Kidney (tissue), 14 donors: ENCODE data around the gene OR7A17. TPM values are rescaled to one million over a fixed set of nuclear protein-coding genes. Genes with fewer than 3 reads are reported as not detected.

ENCODE experiments used
- DNase-seq, 5 donors: peaks; one replicate each; pipeline ENCODE4 v3.0.0-alpha.2; 2013 to 2020
- FAIRE-seq: peaks from 2 replicates; lab custom pipeline; 2012; peaks lifted over from hg19 to GRCh38; lab: Jason Lieb, UNC
- H3K27ac ChIP-seq, 2 donors: one replicate each; pipeline ENCODE4 v1.7.0; 2013; ENCODE audit warnings: low read depth in 2 of 2, low read length in 2 of 2, inconsistent platforms in 1 of 2
- H3K27me3 ChIP-seq: one replicate; pipeline ENCODE4 v1.7.1; 2013; ENCODE audit warnings: low read length, inconsistent platforms; ENCODE audit not compliant: control insufficient read depth, insufficient read depth
- H3K36me3 ChIP-seq, 3 donors: one replicate each; pipeline versions ENCODE4 v1.7.0 to v1.7.1; 2013; ENCODE audit warnings: low read length in 3 of 3, control low read depth in 1 of 3, inconsistent platforms in 1 of 3; ENCODE audit not compliant: insufficient read depth in 3 of 3, control insufficient read depth in 2 of 3
- H3K4me1 ChIP-seq, 3 donors: one replicate each; pipeline versions ENCODE4 v1.7.0 to v1.7.1; 2013; ENCODE audit warnings: low read length in 3 of 3, inconsistent platforms in 1 of 3, low read depth in 1 of 3; ENCODE audit not compliant: control insufficient read depth in 2 of 3, insufficient read depth in 2 of 3
- H3K4me3 ChIP-seq, 3 donors: one replicate each; pipeline versions ENCODE4 v1.7.0 to v1.8.1; 2013; ENCODE audit warnings: low read length in 3 of 3, control low read depth in 1 of 3, inconsistent platforms in 1 of 3
- H3K9ac ChIP-seq, 3 donors: one replicate each; pipeline versions ENCODE4 v1.7.0 to v1.7.1; 2013; ENCODE audit warnings: low read length in 3 of 3, control low read depth in 1 of 3, inconsistent platforms in 1 of 3
- H3K9me3 ChIP-seq, 3 donors: one replicate each; pipeline versions ENCODE4 v1.7.0 to v1.7.1; 2013; ENCODE audit warnings: low read length in 3 of 3, control low read depth in 1 of 3, inconsistent platforms in 1 of 3; ENCODE audit not compliant: control insufficient read depth in 2 of 3, insufficient read depth in 1 of 3
- CTCF ChIP-seq: IDR thresholded peaks from 3 replicates; pipeline ENCODE4 v1.5.1; 2012; ENCODE audit warnings: mild to moderate bottlenecking, moderate library complexity, borderline replicate concordance; ENCODE audit not compliant: insufficient read depth; ENCODE audit errors: extremely low read depth
- intact Hi-C: fragments of 100-400 bp; cut with DNase I; formaldehyde crosslinking; loops from one replicate; pipeline ENCODE4 v1.11.1; 2022
- polyA plus RNA-seq: library from polyadenylated mRNA; stranded (reverse); fragments of 350-450 nt; fragmentation: Illumina TruSeq; extraction: RNeasy Lipid Tissue Mini Kit (QIAGEN cat#74804); gene quantifications from one replicate; pipeline ENCODE4 v1.2.3, GENCODE V29; 2014; ENCODE audit warnings: low read depth, low replicate concordance; ENCODE audit not compliant: insufficient read depth
- total RNA-seq: library from RNA; stranded (reverse); fragmentation: NEBNext Ultra II Directional; extraction: Animal tissue kit (Norgen Biotek cat#: 25700); gene quantifications from one replicate; pipeline ENCODE4 v1.2.1, GENCODE V29; 2021
- donor health status: control.
- donor health status: control.
- donor health status: control.
- donor health status: control.
- donor health status: control.
- donor health status: DM: yes; HTN: yes; CAD: no.
- donor health status: Normal renal cell carcinoma (clear cell type).

The OR7A17 gene
- total and polyA plus RNA-seq, 2 donors from 2014 or later: not detected

- Histone ChIP-seq H3K27ac (no peak overlapping the region), H3K4me3 (no peak overlapping the region), H3K36me3 (no peaks in the 10 kb centered on the region), H3K4me1 (peaks cover 0 to 4% (median 0%) of the 10 kb centered on the region in 3 donors), H3K27me3 (no peaks in the 10 kb centered on the region), H3K9me3 (no peaks in the 10 kb centered on the region), H3K9ac (no peak overlapping the region)
- intact Hi-C loops: no loop called here
- FAIRE-seq: no peak
- peak in 1 of 5 donors; percentile 6 for DNase-seq
- TF ChIP-seq CTCF: no peak
Measured at GRCh38 chr19:14840206-14840605, 45.7 kb downstream of the OR7A17 start.

DNA sequence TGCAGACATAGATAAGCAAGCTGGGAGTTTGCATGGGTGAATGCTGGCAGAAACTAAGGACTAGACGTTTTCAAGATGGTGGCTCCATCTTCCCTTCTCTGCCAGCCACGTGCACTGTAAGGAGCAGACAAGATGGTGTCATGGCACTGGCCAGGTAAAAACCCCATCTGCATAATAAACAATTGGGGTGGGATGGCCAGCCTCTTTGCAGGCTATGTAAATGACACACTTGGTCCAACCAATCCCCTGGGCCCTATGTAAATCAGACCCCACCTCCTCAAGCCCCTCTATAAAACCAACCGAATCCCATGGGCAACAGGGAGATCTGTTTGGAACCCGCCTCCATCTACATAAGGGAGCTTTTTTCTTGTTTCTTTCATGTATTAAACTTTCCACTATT, 48.5 kb downstream of the OR7A17 start:
- Histone ChIP-seq H3K36me3 (no peaks in the 10 kb centered on the region), H3K4me3 (no peak overlapping the region), H3K27ac (no peak overlapping the region), H3K4me1 (no peaks in the 10 kb centered on the region), H3K9me3 (no peaks in the 10 kb centered on the region), H3K27me3 (no peaks in the 10 kb centered on the region), H3K9ac (no peak overlapping the region)
- no peak for FAIRE-seq
- intact Hi-C loops: no loop called here
- TF ChIP-seq CTCF: no peak
- DNase-seq: no peak

DNA sequence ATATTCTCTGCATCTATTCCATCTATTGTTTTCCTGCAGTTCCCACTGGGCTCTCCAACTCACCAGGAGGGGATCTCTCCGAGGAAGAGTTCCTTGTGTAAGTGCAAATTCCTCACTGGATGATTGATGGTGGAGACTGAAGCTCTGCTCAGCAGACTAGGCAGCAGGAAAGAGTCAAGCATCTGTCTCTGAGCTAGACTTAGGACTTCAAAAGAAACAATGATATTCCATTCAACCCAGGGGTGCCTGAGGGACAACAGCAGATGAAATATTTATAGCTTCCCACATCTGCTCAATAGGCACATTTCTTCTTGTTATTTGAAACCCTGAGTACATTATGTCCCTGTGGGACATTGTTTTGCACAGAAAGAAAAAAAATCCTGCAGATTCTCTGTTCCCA, 50.9 kb downstream of the OR7A17 start, which contains the start of the genes OR7A5 and OR7C1:
Gene OR7A5 (minus strand): TSS at position 175 of the 400 bp plus-strand sequence. CDS start 6,944 bp downstream, outside the sequence.
Gene OR7C1 (minus strand): TSS at position 175 of the 400 bp plus-strand sequence. CDS start 35,049 bp downstream, outside the sequence.
- no peaks in the 10 kb centered on the region for H3K27me3 ChIP-seq
- no peaks in the 10 kb centered on the region for H3K9me3 ChIP-seq
- no peak within 1 kb of the TSS for H3K27ac ChIP-seq
- peak within 1 kb of the TSS in 1 of 3 donors; percentile 9 for H3K9ac ChIP-seq
- DNase-seq (peak in 4 of 5 donors; percentile 22 to 85 (median 33)), FAIRE-seq (no peak)
- no peak within 1 kb of the TSS for H3K4me3 ChIP-seq
- H3K4me1 ChIP-seq: no peaks in the 10 kb centered on the region
- no peak for TF ChIP-seq CTCF
- no peaks in the 10 kb centered on the region for H3K36me3 ChIP-seq
- intact Hi-C loops: no loop called here

DNA sequence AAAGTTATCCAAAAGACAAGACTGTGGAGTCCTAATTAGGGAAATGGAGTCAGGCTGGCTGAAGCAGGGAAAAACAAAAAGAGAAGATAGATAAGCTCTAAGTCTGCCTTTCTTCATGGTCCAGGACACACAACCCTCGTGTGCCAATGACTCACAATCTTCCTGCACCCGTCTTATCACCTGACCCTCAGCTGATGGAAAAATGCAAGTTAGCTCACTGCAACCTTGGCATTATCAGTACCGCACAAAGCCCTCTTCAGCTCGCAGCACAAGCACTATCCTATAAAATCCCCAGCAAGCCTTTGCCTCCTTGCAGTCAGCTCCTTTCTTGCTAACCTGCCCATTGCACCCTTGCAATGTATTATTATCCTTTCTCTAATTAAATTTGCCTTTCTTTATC, 55.2 kb downstream of the OR7A17 start:
- Histone ChIP-seq H3K9ac (no peak overlapping the region), H3K9me3 (peaks cover 0 to 2% (median 0%) of the 10 kb centered on the region in 3 donors), H3K4me3 (no peak overlapping the region), H3K36me3 (no peaks in the 10 kb centered on the region), H3K27me3 (no peaks in the 10 kb centered on the region), H3K27ac (no peak overlapping the region), H3K4me1 (no peaks in the 10 kb centered on the region)
- no peak for TF ChIP-seq CTCF
- intact Hi-C loops: no loop called here
- DNase-seq (no peak), FAIRE-seq (no peak)
